Gastrocnemius medialis (tissue), 4 donors: ENCODE results near the gene MAFF. TPM values are rescaled to one million over a fixed set of nuclear protein-coding genes. Genes with fewer than 3 reads are reported as not detected.

ENCODE experiments used
- ATAC-seq, 2 donors: fragments of 150-250 bp; one replicate each; pipeline ENCODE4 v1.9.1; 2016
- DNase-seq, 2 donors: peaks; one replicate each; pipeline ENCODE4 v3.0.0-alpha.2; 2019
- H3K27ac ChIP-seq, 4 donors: fragments of 200-600 bp; sonication (generic); 1 replicate in 1 of 4; 2 replicates in 3 of 4; pipeline ENCODE4 v1.5.1; 2016 to 2018; ENCODE audit warnings: mild to moderate bottlenecking in 2 of 4, moderate library complexity in 1 of 4
- H3K27me3 ChIP-seq, 3 donors: fragments of 200-600 bp; sonication (generic) in 2 of 3; 1 replicate in 1 of 3; 2 replicates in 2 of 3; pipeline versions ENCODE4 v1.5.1 to v1.6.0; 2016 to 2019; ENCODE audit warnings: mild to moderate bottlenecking in 1 of 3, moderate library complexity in 1 of 3
- H3K36me3 ChIP-seq, 2 donors: fragments of 200-600 bp; sonication (generic) in 1 of 2; one replicate each; pipeline ENCODE4 v1.5.1; 2017 to 2018
- H3K4me1 ChIP-seq, 2 donors: fragments of 200-600 bp; sonication (generic) in 1 of 2; one replicate each; pipeline ENCODE4 v1.5.1; 2016 to 2017; ENCODE audit warnings: mild to moderate bottlenecking in 2 of 2
- H3K4me3 ChIP-seq, 4 donors: fragments of 200-600 bp; sonication (generic) in 3 of 4; 1 replicate in 1 of 4; 2 replicates in 3 of 4; pipeline ENCODE4 v1.5.1; 2016 to 2019; ENCODE audit warnings: mild to moderate bottlenecking in 2 of 4
- H3K9me3 ChIP-seq, 3 donors: fragments of 200-600 bp; sonication (generic) in 2 of 3; 1 replicate in 1 of 3; 2 replicates in 2 of 3; pipeline ENCODE4 v1.5.1; 2016 to 2019
- CTCF ChIP-seq, 5 experiments: fragments of 450-650 bp in 3 of 5; fragments of 200-600 bp in 2 of 5; sonication (generic) in 2 of 5; IDR thresholded peaks in 4 of 5; conservative IDR thresholded peaks in 1 of 5; 1 replicate in 4 of 5; 2 replicates in 1 of 5; pipeline ENCODE4 v1.5.1; 2016 to 2019; ENCODE audit warnings: antibody characterized with exemption in 5 of 5, mild to moderate bottlenecking in 3 of 5, moderate library complexity in 3 of 5
- POLR2A ChIP-seq, 2 donors: fragments of 450-650 bp; IDR thresholded peaks; one replicate each; pipeline ENCODE4 v1.6.1; 2017; ENCODE audit warnings: antibody characterized with exemption in 2 of 2, mild to moderate bottlenecking in 2 of 2, moderate library complexity in 2 of 2
- in situ Hi-C, 4 donors: fragments of 200-750 bp; cut with MboI; loops; one replicate each; pipeline versions ENCODE4 v1.15.0 to v1.8.0; 2017; ENCODE audit warnings: low sequenced_read_pairs in 4 of 4
- intact Hi-C: fragments of 100-400 bp; cut with DNase I; formaldehyde crosslinking; loops from one replicate; pipeline ENCODE4 v1.15.1; 2023; ENCODE audit warnings: low total_unique reads
- total RNA-seq, 4 donors: library from RNA; depleted of rRNA; stranded (reverse); fragments of >200 nt; gene quantifications; one replicate each; pipeline versions ENCODE4 v1.1.0 to v1.2.3, GENCODE V29; 2016

MAFF gene
- total RNA-seq, 4 donors from 2014 or later = 19.3 to 448 (median 33.4) TPM

GRCh38 chr22:38255697-38256096, 53.9 kb downstream of the MAFF start:
- ATAC-seq = no peak
- Histone ChIP-seq H3K36me3 (no peaks in the 10 kb centered on the region), H3K9me3 (no peaks in the 10 kb centered on the region), H3K27ac (peak overlapping the region in 3 of 4 donors; percentile 76 to 79 (median 78)), H3K4me3 (no peak overlapping the region), H3K27me3 (no peaks in the 10 kb centered on the region), H3K4me1 (peaks cover 66 to 70% of the 10 kb centered on the region in 2 donors)
- intact Hi-C loops = no loop called here
- in situ Hi-C loops = loop anchor here in 1 of 4 donors (25.0 kb wide), 1 partner anchor 107 kb away; no protein-coding TSS in a partner anchor
- TF ChIP-seq POLR2A (IDR thresholded peaks at IDR 0.05) (no peak), CTCF (IDR thresholded peaks at IDR 0.05 in 4 of 5, conservative IDR thresholded peaks at IDR 0.05 in 1 of 5) (no peak)
- no peak for DNase-seq

- ATAC-seq = peak in 1 of 2 donors; percentile 32
- in situ Hi-C loops = loop anchor here in 1 of 4 donors (25.0 kb wide), 1 partner anchor 105 kb away; no protein-coding TSS in a partner anchor
- H3K4me1 ChIP-seq = peaks cover 72% of the 10 kb centered on the region in 2 donors
Observed at GRCh38 chr22:38257181-38257580, 55.4 kb downstream of the MAFF start.

GRCh38 chr22:38257650-38258250, 56.0 kb downstream of the MAFF start:
- no peaks in the 10 kb centered on the region for H3K36me3 ChIP-seq
- DNase-seq (no peak), ATAC-seq (no peak)
- in situ Hi-C loops = loop anchor here in 1 of 4 donors (25.0 kb wide), 1 partner anchor 105 kb away; no protein-coding TSS in a partner anchor
- intact Hi-C loops = no loop called here
- no peaks in the 10 kb centered on the region for H3K27me3 ChIP-seq
- H3K9me3 ChIP-seq = no peaks in the 10 kb centered on the region
- TF ChIP-seq CTCF (IDR thresholded peaks at IDR 0.05 in 4 of 5, conservative IDR thresholded peaks at IDR 0.05 in 1 of 5) = no peak
- TF ChIP-seq POLR2A (IDR thresholded peaks at IDR 0.05) = no peak
- peaks cover 74 to 78% of the 10 kb centered on the region in 2 donors for H3K4me1 ChIP-seq
- peak overlapping the region in 3 of 4 donors; percentile 11 to 16 (median 15) for H3K4me3 ChIP-seq
- peak overlapping the region; percentile 51 to 79 (median 77) for H3K27ac ChIP-seq

More at GRCh38 chr22:38257181-38257580, 55.4 kb downstream of the MAFF start:
- Histone ChIP-seq H3K4me3 (peak overlapping the region; percentile 11 to 20 (median 16)), H3K9me3 (no peaks in the 10 kb centered on the region), H3K27ac (peak overlapping the region; percentile 51 to 79 (median 77)), H3K36me3 (no peaks in the 10 kb centered on the region), H3K27me3 (no peaks in the 10 kb centered on the region)
- TF ChIP-seq CTCF (IDR thresholded peaks at IDR 0.05 in 4 of 5, conservative IDR thresholded peaks at IDR 0.05 in 1 of 5) = no peak
- no peak for TF ChIP-seq POLR2A (IDR thresholded peaks at IDR 0.05)
- DNase-seq = no peak
- intact Hi-C loops = no loop called here

- in situ Hi-C loops (loop anchor here in 1 of 4 donors (25.0 kb wide), 1 partner anchor 103 kb away; no protein-coding TSS in a partner anchor), intact Hi-C loops (no loop called here)
- H3K36me3 ChIP-seq = no peaks in the 10 kb centered on the region
- H3K9me3 ChIP-seq = no peaks in the 10 kb centered on the region
- H3K4me3 ChIP-seq = no peak overlapping the region
- TF ChIP-seq POLR2A (IDR thresholded peaks at IDR 0.05) (peak; percentile 25 to 27), CTCF (IDR thresholded peaks at IDR 0.05 in 4 of 5, conservative IDR thresholded peaks at IDR 0.05 in 1 of 5) (no peak)
- H3K27ac ChIP-seq = peak overlapping the region; percentile 51 to 79 (median 77)
- H3K27me3 ChIP-seq = no peaks in the 10 kb centered on the region
- DNase-seq (peak in 1 of 2 donors; percentile 48), ATAC-seq (peak; percentile 15 to 20)
- peaks cover 73 to 78% of the 10 kb centered on the region in 2 donors for H3K4me1 ChIP-seq
Observed at GRCh38 chr22:38258895-38259294, 57.1 kb downstream of the MAFF start.
